ENCODE measurements around the gene MSH5. TPM values are rescaled to one million over a fixed set of nuclear protein-coding genes. Genes with fewer than 3 reads are reported as not detected.

The MSH5 gene
- total RNA-seq, 1 donor from 2014 or later = 8.9 TPM

DNA sequence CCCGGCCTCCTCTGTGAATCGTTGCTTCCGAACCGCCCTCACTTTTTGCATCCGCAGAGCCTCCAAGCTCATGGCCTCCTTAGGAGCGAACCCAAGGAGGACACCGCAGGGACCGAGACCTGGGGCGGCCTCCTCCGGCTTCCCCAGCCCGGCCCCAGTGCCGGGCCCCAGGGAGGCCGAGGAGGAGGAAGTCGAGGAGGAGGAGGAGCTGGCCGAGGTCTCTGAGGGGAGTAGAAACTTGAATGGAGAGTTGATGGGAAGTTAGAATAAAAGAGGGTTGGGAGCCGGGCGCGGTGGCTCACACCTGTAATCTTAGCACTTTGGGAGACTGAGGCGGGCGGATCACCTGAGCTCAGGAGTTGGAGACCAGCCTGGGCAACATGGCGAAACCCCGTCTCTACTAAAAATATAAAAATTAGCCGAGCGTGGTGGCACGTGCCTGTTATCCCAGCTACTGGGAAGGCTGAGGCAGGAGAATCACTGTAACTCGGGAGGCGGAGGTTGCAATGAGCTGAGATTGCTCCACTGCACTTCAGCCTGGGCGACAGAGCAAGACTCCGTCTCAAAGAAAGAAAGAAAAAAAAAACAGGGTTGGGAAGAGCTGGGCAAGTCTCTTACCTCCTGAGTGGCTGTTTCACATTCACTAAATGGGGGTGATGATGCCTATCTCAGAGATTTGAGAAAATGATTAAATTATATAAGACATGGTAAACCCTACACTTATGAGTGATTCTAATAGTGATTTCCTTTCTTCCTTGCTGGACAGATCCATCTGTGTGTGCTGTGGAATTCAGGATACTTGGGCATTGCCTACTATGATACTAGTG is 805 bp downstream of the MSH5 start:
- TF ChIP-seq, protein P1, sequence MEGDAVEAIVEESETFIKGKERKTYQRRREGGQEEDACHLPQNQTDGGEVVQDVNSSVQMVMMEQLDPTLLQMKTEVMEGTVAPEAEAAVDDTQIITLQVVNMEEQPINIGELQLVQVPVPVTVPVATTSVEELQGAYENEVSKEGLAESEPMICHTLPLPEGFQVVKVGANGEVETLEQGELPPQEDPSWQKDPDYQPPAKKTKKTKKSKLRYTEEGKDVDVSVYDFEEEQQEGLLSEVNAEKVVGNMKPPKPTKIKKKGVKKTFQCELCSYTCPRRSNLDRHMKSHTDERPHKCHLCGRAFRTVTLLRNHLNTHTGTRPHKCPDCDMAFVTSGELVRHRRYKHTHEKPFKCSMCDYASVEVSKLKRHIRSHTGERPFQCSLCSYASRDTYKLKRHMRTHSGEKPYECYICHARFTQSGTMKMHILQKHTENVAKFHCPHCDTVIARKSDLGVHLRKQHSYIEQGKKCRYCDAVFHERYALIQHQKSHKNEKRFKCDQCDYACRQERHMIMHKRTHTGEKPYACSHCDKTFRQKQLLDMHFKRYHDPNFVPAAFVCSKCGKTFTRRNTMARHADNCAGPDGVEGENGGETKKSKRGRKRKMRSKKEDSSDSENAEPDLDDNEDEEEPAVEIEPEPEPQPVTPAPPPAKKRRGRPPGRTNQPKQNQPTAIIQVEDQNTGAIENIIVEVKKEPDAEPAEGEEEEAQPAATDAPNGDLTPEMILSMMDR (IDR thresholded peaks at IDR 0.05; ENCODE audit: insufficient read depth, low read length, poor library complexity, severe bottlenecking) = no peak
- no peaks in the 10 kb centered on the region for H3K27me3 ChIP-seq (ENCODE audit: control insufficient read depth, insufficient read depth, low read length)
- H3K4me3 ChIP-seq (ENCODE audit: low read depth, low read length) = peak overlapping the region; percentile 50
- H3K36me3 ChIP-seq (ENCODE audit: control insufficient read depth, insufficient read depth, low read length) = peaks cover 2% of the 10 kb centered on the region
- DNase-seq (ENCODE audit: low read depth) = no peak

DNA sequence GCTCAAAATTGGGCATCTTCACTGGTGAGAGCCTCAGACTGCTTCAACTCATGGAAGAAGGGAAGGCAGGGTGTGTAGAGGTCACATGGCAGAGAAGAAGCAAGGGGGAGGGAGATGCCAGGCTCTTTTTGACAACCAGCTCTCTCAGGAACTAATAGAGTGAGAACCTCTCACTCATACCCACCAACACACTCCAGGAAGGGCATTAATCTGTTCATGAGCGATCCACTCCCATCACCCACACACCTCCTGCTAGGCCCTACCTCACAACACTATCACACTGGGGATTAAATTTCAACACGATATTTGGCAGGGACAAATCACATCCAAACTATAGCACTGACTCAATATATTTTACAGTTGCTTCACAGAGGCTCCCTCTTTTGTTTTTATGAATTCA is 2.0 kb downstream of the MSH5 start:
- no peak for DNase-seq (ENCODE audit: low read depth)
- TF ChIP-seq, protein P1 (IDR thresholded peaks at IDR 0.05; ENCODE audit: insufficient read depth, low read length, poor library complexity, severe bottlenecking) = no peak
- peaks cover 2% of the 10 kb centered on the region for H3K36me3 ChIP-seq (ENCODE audit: control insufficient read depth, insufficient read depth, low read length)
- no peaks in the 10 kb centered on the region for H3K27me3 ChIP-seq (ENCODE audit: control insufficient read depth, insufficient read depth, low read length)
- H3K4me3 ChIP-seq (ENCODE audit: low read depth, low read length) = no peak overlapping the region

DNA sequence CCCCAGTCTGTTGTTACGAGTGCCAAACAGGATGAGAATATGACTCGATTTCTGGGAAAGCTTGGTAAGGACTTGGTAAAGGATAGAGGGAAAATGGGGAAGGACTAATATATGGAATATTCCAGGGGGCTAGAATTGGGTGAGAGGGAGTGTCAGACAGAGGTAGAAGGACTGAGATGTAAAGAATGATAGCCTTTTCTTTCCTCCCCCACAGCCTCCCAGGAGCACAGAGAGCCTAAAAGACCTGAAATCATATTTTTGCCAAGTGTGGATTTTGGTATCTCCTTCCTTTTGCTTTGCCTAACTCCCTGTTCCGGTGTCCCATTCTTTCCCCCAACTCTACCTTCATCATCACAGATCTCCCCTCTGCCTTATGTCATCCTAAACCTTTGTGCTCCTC is 3.1 kb downstream of the MSH5 start:
- H3K36me3 ChIP-seq (ENCODE audit: control insufficient read depth, insufficient read depth, low read length) = peaks cover 2% of the 10 kb centered on the region
- no peaks in the 10 kb centered on the region for H3K27me3 ChIP-seq (ENCODE audit: control insufficient read depth, insufficient read depth, low read length)
- no peak for DNase-seq (ENCODE audit: low read depth)
- no peak overlapping the region for H3K4me3 ChIP-seq (ENCODE audit: low read depth, low read length)
- TF ChIP-seq, protein P1 (IDR thresholded peaks at IDR 0.05; ENCODE audit: insufficient read depth, low read length, poor library complexity, severe bottlenecking) = no peak

DNA sequence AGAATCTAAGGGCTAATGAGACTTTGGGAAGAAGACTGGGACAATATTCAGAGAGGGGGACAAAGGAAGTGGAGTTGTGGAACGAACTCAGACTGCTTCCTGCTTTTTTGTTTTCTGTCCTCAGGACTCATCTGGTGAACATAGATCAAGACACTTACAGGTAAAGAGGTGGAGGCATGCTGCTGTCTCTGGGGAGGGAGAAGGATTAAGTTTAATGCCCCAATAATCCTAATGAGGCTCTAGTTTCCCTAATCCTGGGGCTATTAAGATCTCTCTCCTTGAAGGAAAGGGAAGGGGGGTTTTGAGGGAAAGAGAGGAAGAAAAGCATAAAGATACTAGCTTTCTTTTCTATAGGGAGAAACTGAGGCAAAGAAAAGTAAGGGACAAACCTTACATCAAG is 4.6 kb downstream of the MSH5 start:
- TF ChIP-seq, protein P1 (IDR thresholded peaks at IDR 0.05; ENCODE audit: insufficient read depth, low read length, poor library complexity, severe bottlenecking) = no peak
- no peak for DNase-seq (ENCODE audit: low read depth)
- H3K4me3 ChIP-seq (ENCODE audit: low read depth, low read length) = no peak overlapping the region
- peaks cover 2% of the 10 kb centered on the region for H3K36me3 ChIP-seq (ENCODE audit: control insufficient read depth, insufficient read depth, low read length)
- no peaks in the 10 kb centered on the region for H3K27me3 ChIP-seq (ENCODE audit: control insufficient read depth, insufficient read depth, low read length)

DNA sequence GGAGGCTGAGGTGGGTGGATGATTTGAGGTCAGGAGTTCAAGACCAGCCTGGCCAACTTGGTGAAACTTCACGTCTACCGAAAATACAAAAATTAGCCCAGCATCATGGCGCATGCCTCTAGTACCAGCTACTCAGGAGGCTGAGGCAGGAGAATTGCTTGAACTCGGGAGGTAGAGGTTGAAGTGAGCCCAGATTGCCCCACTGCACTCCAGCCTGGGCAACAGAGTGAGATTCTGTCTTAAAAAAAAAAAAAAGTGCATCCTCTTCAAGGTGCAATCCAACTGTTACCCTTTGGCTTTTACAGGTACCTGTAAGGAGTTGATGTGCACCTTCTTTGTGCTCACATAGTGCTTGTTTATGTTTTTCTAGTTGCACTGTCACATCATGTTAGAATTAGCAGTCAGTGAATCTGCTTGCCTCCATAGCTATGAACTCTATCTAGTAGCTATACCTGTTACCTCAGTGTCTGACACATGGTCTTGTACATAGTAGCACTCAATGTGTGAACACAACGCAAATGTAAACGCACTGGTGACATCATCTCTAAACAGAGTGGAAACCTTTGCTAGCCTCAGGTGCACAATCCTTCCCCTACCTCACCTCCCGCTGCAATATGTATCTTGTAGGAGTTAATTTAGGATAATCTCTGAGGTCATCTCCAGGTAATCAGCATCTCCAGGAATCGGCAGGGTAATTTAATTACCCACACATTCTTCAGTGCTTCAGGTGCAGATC is 9.7 kb downstream of the MSH5 start:
- no peak for DNase-seq (ENCODE audit: low read depth)

More for the DNA sequence above, 9.7 kb downstream of the MSH5 start:
- TF ChIP-seq, protein P1 (IDR thresholded peaks at IDR 0.05; ENCODE audit: insufficient read depth, low read length, poor library complexity, severe bottlenecking) = no peak
- Histone ChIP-seq H3K27me3 (ENCODE audit: control insufficient read depth, insufficient read depth, low read length) (no peaks in the 10 kb centered on the region), H3K4me3 (ENCODE audit: low read depth, low read length) (no peak overlapping the region), H3K36me3 (ENCODE audit: control insufficient read depth, insufficient read depth, low read length) (no peaks in the 10 kb centered on the region)
